ENCODE data around the gene CPNE9.

The CPNE9 gene

DNA sequence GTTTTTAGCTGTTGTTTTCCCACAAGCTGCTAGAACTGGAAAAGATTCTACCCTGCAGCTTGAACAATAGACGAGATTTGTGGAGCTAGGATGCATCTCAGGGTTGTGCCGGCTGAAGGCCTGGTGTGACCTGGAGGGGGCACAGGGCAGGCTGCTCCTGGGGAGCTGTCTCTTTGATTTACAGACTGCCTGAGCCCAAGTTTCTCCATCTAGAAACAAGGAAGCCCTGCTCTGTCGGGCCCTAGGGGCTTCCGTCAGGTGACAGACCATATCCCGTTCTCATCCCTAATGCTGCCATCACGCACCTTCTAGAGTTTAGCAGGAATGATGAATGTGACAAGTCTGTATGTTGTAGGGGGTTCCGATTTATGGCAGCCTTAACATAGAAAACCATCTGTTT lies 7.9 kb upstream of the CPNE9 start:
- Histone ChIP-seq H3K36me3 (ENCODE audit: insufficient read depth, low read length) (peaks cover 6% of the 10 kb centered on the region), H3K9me3 (ENCODE audit: control insufficient read depth, insufficient read depth, low read length) (no peaks in the 10 kb centered on the region), H3K9ac (ENCODE audit: low read depth, low read length) (no peak overlapping the region), H3K4me1 (ENCODE audit: insufficient read depth, low read length) (no peaks in the 10 kb centered on the region)

DNA sequence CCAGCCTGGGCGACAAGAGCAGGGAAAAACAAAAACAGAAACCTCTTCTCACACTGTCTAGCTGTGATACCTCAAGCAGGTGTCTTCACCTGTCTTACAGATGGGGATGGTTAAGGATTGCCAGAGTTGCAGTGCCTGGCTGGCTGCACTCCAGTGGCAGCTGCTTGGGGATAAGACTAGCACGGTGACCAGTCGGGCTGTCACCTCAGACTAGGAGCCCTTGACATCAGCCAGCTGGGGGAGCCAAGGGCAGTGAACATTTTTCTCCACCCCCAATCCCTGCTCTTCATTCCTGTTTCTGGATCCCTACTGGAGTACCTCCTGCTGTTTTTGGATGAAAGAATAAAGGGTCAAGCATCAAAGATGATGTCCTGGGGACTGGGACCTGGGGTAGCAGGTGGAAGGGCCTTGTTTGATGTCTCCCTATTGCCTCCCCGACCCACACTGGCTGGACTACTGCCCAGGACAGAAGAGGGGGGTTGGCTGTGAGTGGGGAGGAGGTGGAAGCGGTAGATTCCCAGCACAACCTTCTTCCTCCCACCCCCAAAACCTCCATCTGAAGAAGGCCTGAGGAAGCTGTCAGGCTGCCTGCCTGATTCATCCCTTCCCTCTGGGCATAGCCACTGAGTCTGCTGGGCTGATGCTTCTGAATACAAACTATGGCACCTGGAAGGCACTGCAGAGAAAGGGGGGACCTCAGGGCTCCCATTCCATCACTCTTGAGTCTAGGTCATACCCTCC lies 7.0 kb upstream of the CPNE9 start:
- no peaks in the 10 kb centered on the region for H3K9me3 ChIP-seq (ENCODE audit: control insufficient read depth, insufficient read depth, low read length)
- peaks cover 2% of the 10 kb centered on the region for H3K36me3 ChIP-seq (ENCODE audit: insufficient read depth, low read length)
- H3K9ac ChIP-seq (ENCODE audit: low read depth, low read length): no peak overlapping the region
- H3K4me1 ChIP-seq (ENCODE audit: insufficient read depth, low read length): no peaks in the 10 kb centered on the region

DNA sequence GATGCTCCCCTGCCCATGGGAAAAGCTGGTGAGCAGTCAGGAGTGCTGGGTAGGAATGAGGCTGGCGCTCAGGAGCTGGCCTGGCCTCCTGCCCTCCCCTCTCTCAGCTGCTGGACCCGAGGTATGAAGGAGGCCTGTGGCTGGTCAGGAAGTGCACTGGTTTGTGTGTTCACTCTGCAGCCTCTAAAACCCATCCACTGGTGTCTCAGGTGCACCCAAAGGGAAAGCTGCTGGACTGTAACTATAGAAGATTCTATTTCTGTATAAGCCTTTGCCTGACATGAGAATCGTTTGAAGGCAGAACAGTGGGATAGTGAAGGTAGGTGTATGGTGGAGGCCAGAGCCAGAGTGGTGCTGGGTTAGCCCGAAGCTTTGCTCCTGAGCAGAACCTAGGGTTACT lies 5.7 kb upstream of the CPNE9 start:
- Histone ChIP-seq H3K36me3 (ENCODE audit: insufficient read depth, low read length) (peaks cover 2% of the 10 kb centered on the region), H3K4me1 (ENCODE audit: insufficient read depth, low read length) (no peaks in the 10 kb centered on the region), H3K9ac (ENCODE audit: low read depth, low read length) (no peak overlapping the region), H3K9me3 (ENCODE audit: control insufficient read depth, insufficient read depth, low read length) (no peaks in the 10 kb centered on the region)

DNA sequence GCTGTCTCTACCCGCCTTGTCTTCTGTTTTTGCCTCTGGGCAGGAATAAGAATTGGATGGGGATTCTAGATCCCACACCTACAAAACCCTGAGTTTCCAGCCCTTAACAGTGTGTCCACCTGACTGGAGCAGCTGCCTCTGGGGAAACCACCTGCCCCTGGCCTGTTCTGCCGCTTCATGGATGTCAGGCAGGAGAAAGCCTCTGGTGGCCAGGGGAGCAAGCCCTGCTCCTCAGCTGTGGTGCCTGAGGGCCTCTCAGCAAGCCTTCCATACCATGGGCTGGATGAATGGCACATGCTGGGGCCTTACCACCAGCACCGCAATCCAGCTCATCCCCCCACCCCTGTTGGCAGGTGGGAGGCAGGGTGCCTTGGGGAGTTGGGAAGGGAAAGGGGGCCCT lies 5.3 kb upstream of the CPNE9 start:
- H3K4me1 ChIP-seq (ENCODE audit: insufficient read depth, low read length): no peaks in the 10 kb centered on the region
- no peak overlapping the region for H3K9ac ChIP-seq (ENCODE audit: low read depth, low read length)
- peaks cover 2% of the 10 kb centered on the region for H3K36me3 ChIP-seq (ENCODE audit: insufficient read depth, low read length)
- H3K9me3 ChIP-seq (ENCODE audit: control insufficient read depth, insufficient read depth, low read length): no peaks in the 10 kb centered on the region

DNA sequence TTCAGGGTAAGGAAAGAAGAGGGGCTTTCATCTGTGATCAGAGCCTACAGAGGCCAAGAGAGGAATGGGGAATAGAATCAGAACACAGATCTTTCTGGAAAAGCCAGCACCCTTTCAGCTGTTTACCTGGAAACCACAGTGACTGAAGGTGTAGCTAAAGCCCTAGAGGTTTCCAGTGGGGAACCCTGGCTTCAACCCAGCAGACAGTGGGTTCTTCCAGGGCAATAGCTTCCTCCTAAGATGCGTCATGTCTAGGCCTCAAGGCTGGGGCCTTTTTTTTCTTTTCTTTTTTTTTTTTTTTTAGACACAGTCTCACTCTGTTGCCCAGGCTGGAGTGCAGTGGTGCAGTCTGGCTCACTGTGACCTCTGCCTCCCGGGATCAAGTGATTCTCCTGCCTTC lies 3.1 kb upstream of the CPNE9 start:
- Histone ChIP-seq H3K9me3 (ENCODE audit: control insufficient read depth, insufficient read depth, low read length) (no peaks in the 10 kb centered on the region), H3K36me3 (ENCODE audit: insufficient read depth, low read length) (no peaks in the 10 kb centered on the region; the same call in none of the 2 replicates), H3K9ac (ENCODE audit: low read depth, low read length) (no peak overlapping the region), H3K4me1 (ENCODE audit: insufficient read depth, low read length) (no peaks in the 10 kb centered on the region)

DNA sequence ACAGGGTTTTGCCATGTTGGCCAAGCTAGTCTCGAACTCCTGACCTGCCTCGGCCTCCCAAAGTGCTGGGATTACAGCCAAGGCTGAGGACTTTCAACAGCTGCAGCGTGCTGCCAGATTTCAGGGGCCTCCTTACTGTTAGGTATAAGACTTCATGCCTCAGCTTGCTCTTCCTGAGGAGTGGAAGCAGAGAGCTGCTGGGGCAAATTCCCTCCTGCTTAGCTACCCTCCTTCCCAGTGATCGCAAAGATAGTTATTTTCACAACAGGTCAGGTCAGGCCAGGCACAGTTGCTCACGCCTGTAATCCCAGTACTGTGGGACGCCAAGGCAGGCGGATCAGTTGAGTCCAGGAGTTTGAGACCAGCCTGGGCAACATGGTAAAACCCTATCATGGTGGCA lies 2.6 kb upstream of the CPNE9 start:
- no peaks in the 10 kb centered on the region; the same call in none of the 2 replicates for H3K36me3 ChIP-seq (ENCODE audit: insufficient read depth, low read length)
- no peaks in the 10 kb centered on the region for H3K9me3 ChIP-seq (ENCODE audit: control insufficient read depth, insufficient read depth, low read length)
- no peaks in the 10 kb centered on the region for H3K4me1 ChIP-seq (ENCODE audit: insufficient read depth, low read length)
- H3K9ac ChIP-seq (ENCODE audit: low read depth, low read length): no peak overlapping the region

DNA sequence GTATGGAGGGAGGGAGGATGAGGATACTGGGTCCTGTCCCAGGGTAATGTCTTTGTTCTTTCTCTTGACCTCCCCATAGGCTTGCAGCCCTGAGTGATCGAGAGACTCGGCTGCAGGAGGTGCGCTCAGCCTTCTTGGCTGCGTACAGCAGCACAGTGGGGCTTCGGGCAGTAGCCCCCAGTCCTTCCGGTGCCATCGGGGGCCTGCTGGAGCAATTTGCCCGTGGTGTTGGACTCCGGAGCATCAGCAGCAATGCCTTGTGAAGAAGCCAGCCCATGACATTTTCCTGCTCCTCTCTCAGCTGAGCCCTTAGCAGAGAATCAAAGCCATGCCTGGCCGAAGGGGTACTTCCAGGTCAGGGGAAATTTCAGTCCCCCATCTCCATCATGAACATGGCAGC lies 1.9 kb upstream of the CPNE9 start:
- Histone ChIP-seq H3K9me3 (ENCODE audit: control insufficient read depth, insufficient read depth, low read length) (no peaks in the 10 kb centered on the region), H3K9ac (ENCODE audit: low read depth, low read length) (no peak overlapping the region), H3K4me1 (ENCODE audit: insufficient read depth, low read length) (no peaks in the 10 kb centered on the region), H3K36me3 (ENCODE audit: insufficient read depth, low read length) (no peaks in the 10 kb centered on the region; the same call in none of the 2 replicates)

DNA sequence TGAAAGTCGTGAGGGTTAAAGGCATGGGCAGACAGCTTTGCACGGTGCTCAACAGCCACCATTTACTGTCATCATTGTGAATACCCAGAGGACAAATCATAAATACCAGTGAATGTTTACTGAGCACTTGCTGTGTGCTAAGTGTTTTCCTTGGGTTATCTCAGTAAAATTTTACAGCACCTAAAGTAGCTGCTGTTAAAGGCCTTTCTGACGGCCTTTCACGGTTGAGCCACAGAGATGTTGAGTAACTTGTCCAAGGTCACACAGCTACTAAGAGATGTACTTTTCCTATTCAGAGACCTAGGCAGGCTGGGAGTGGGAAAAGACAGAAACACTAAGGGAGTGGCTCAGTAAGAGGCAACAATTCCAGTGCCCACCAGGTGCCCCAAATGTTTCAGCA lies 393 bp upstream of the CPNE9 start:
- Histone ChIP-seq H3K9ac (ENCODE audit: low read depth, low read length) (no peak overlapping the region), H3K4me1 (ENCODE audit: insufficient read depth, low read length) (no peaks in the 10 kb centered on the region), H3K9me3 (ENCODE audit: control insufficient read depth, insufficient read depth, low read length) (no peaks in the 10 kb centered on the region), H3K36me3 (ENCODE audit: insufficient read depth, low read length) (no peaks in the 10 kb centered on the region; the same call in none of the 2 replicates)

DNA sequence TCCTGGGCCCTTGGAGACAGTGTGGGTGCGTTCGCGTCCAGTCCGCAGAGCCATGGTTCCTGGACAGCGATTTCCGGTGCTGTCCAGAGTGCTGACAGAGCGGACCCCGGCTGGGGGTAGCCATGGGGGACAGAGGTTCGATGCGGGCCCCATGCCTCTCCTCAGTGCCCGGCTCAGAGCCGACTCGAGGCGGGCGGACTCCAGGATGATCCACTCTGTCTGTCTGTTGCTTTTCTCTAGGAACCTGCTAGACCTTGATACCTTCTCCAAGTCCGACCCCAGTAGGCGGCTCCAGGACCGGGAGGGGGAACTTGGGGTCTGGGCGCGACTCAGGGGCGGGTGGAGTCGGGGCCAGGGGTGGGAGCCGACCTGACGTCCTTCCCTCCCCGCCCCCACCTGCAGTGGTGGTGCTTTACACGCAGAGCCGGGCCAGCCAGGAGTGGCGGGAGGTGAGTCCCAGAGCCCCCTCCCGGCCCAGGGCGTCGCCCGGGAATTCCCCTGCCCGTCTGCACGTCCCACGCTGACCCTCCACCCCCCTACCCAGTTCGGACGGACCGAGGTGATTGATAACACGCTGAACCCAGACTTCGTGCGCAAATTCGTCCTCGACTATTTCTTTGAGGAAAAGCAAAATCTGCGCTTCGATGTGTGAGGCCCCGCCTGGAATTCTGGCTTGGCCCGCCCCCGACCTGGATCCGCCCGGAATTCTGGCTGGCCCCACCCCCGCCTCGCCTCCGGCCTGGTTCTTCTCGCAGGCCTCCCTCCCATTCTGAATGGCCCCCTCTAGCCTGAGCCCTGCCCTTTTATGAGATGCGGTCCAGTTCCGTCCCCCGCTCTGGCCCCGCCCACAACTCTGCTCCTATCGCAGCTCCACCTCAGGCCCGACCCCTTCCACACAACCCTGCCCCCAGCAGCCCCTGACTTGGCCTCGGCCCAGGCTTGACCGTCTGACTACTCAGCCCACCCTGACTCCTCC lies 1.0 kb downstream of the CPNE9 start:
- Histone ChIP-seq H3K9me3 (ENCODE audit: control insufficient read depth, insufficient read depth, low read length) (no peaks in the 10 kb centered on the region), H3K4me1 (ENCODE audit: insufficient read depth, low read length) (no peaks in the 10 kb centered on the region), H3K36me3 (ENCODE audit: insufficient read depth, low read length) (no peaks in the 10 kb centered on the region; the same call in 1 of the 2 replicates), H3K9ac (ENCODE audit: low read depth, low read length) (peak overlapping the region; percentile 51; the same call in 1 of the 2 replicates)

DNA sequence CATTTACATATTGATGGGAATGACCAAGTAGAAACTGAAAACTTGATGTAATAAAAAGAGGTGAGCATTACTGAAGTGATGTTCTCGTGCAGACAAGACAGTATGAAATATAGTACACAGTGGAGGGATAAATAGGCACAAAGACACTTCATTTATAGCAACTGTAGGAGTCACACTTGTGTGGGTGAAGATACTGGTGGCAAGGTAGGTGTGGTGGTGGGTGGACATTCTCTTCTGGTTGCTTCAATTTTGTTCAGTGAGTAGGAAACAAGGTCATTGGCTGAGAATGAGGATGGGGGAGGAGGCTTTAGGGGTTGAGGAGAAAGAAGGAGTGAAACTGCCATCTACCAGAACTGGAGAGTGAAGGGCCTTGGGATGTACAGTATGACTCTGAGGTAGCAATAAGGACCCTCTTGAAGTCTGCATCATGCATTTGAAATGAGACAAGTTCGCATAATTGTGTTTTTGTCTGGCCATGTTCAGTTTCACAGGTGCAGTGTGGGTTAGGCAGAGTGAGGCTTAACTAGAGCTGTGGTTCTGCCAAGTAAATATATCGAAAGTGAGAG lies 6.6 kb downstream of the CPNE9 start:
- no peaks in the 10 kb centered on the region for H3K9me3 ChIP-seq (ENCODE audit: control insufficient read depth, insufficient read depth, low read length)
- no peak overlapping the region for H3K9ac ChIP-seq (ENCODE audit: low read depth, low read length)
- no peaks in the 10 kb centered on the region for H3K4me1 ChIP-seq (ENCODE audit: insufficient read depth, low read length)
- H3K36me3 ChIP-seq (ENCODE audit: insufficient read depth, low read length): no peaks in the 10 kb centered on the region

DNA sequence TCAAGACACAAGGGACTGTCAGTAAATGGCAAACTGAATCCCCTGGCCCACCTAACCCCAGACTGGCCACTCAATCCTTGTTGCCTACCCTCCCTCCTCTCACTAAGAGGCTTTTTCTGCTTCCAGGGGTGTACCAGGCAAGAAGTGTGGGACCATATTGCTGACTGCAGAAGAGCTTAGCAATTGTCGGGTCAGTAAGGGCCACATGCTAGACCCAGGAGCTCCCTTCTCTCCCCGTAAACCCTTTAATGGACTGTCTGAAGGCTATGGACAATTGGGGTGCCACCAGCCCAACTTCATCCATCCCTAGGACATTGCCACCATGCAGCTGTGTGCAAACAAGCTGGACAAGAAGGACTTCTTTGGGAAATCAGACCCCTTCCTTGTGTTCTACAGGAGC lies 8.8 kb downstream of the CPNE9 start:
- H3K36me3 ChIP-seq (ENCODE audit: insufficient read depth, low read length): no peaks in the 10 kb centered on the region
- H3K9ac ChIP-seq (ENCODE audit: low read depth, low read length): no peak overlapping the region
- no peaks in the 10 kb centered on the region for H3K9me3 ChIP-seq (ENCODE audit: control insufficient read depth, insufficient read depth, low read length)
- no peaks in the 10 kb centered on the region for H3K4me1 ChIP-seq (ENCODE audit: insufficient read depth, low read length)

DNA sequence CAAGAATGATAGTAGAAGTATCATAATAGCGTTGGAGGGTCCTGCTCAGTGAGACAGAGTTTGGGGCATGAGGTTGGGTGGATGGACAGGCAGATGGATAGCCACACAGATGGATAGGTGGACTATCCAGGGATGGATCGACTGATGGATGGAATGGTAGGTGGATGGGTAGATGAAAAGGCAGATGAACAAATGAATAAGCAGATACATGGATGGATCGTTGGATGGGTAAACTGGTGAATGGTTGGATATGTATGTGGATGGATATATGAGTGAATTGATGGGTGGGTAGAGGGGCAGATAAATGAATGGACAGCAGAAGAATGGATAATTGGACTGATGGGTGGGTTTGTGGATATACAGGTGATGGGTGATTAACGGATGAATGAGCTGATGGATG lies 9.5 kb downstream of the CPNE9 start:
- no peaks in the 10 kb centered on the region for H3K9me3 ChIP-seq (ENCODE audit: control insufficient read depth, insufficient read depth, low read length)
- no peaks in the 10 kb centered on the region for H3K4me1 ChIP-seq (ENCODE audit: insufficient read depth, low read length)
- H3K9ac ChIP-seq (ENCODE audit: low read depth, low read length): no peak overlapping the region
- no peaks in the 10 kb centered on the region for H3K36me3 ChIP-seq (ENCODE audit: insufficient read depth, low read length)

DNA sequence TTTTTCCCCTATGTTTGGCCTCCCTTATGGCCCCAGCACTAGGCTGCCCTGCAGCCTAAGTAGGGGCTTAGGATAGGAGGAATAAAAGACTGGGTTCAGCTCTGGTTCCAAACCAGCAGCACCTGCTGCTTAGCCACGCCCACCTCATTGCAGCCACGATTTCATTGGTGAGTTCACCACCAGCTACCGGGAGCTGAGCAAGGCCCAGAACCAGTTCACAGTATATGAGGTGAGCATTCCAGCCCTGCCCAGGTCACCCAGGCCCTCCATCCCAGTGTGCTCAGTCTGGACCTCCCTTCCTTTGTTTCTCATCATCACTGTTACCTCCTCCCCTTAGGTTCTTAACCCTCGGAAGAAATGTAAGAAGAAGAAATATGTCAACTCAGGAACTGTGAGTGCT lies 11.5 kb downstream of the CPNE9 start:
- no peaks in the 10 kb centered on the region for H3K36me3 ChIP-seq (ENCODE audit: insufficient read depth, low read length)
- no peak overlapping the region for H3K9ac ChIP-seq (ENCODE audit: low read depth, low read length)
- no peaks in the 10 kb centered on the region for H3K4me1 ChIP-seq (ENCODE audit: insufficient read depth, low read length)
- H3K9me3 ChIP-seq (ENCODE audit: control insufficient read depth, insufficient read depth, low read length): no peaks in the 10 kb centered on the region

DNA sequence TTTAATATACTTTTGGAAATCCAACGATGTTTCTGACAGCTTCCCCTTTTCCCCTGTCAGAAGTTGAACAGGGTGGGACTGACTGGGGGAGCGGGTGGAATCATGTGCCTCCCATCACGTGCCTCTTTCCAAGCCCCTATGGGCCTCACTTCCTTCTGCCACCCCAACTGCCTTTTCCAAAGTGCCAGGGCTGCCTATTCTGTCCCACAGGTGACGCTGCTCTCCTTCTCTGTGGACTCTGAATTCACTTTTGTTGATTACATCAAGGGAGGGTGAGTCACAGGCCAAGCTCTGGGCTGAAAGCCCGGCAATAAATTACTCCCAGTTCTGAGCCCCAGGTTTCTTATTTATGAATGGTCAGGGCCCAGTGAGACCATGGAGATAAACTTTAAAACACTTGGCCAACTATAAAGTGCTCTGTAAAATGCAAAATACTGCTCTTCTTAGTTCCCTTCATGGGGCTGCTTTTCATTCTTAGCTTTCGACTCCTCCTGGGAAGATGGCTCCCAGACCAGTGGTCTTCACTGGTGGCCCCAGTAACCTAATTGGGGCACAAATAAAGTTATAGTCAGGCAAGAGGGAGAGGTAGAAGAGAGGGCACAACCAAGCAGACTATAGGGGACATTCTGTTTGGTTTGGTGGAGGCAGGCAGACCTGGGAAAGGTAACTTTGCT lies 12.3 kb downstream of the CPNE9 start:
- Histone ChIP-seq H3K36me3 (ENCODE audit: insufficient read depth, low read length) (no peaks in the 10 kb centered on the region), H3K4me1 (ENCODE audit: insufficient read depth, low read length) (no peaks in the 10 kb centered on the region), H3K9me3 (ENCODE audit: control insufficient read depth, insufficient read depth, low read length) (no peaks in the 10 kb centered on the region), H3K9ac (ENCODE audit: low read depth, low read length) (no peak overlapping the region)

Data from ES-I3 (cell line).